Astrocyte (in vitro differentiated cells and primary cell): ENCODE measurements around the gene CWC27.

Experiments used
- EZH2 ChIP-seq: IDR thresholded peaks from 2 replicates; pipeline ENCODE4 v1.6.1; 2012; ENCODE audit warnings: mild to moderate bottlenecking, low read length, inconsistent platforms; ENCODE audit not compliant: insufficient read depth
- TF ChIP-seq, protein P1 (sequence below): IDR thresholded peaks from 2 replicates; pipeline ENCODE4 v1.5.1; 2011; ENCODE audit warnings: low read depth, mild to moderate bottlenecking, inconsistent platforms, low read length, moderate library complexity; ENCODE audit not compliant: insufficient read depth

- TF ChIP-seq, protein P1, sequence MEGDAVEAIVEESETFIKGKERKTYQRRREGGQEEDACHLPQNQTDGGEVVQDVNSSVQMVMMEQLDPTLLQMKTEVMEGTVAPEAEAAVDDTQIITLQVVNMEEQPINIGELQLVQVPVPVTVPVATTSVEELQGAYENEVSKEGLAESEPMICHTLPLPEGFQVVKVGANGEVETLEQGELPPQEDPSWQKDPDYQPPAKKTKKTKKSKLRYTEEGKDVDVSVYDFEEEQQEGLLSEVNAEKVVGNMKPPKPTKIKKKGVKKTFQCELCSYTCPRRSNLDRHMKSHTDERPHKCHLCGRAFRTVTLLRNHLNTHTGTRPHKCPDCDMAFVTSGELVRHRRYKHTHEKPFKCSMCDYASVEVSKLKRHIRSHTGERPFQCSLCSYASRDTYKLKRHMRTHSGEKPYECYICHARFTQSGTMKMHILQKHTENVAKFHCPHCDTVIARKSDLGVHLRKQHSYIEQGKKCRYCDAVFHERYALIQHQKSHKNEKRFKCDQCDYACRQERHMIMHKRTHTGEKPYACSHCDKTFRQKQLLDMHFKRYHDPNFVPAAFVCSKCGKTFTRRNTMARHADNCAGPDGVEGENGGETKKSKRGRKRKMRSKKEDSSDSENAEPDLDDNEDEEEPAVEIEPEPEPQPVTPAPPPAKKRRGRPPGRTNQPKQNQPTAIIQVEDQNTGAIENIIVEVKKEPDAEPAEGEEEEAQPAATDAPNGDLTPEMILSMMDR: no peak
- TF ChIP-seq EZH2: no peak
Observed at GRCh38 chr5:64865662-64866061, 96.9 kb downstream of the CWC27 start.
